ENCODE results near the gene CLDN17.

CLDN17 gene

GRCh38 chr21:30116479-30116878 lies 50.1 kb downstream of the CLDN17 start:
- no peak for DNase-seq

Measured in NCI-H524 treated with DMSO at 0.1 percent for 48 hours (cell line).